WTC11 (cell line): ENCODE measurements around the gene ERICH3. TPM values are rescaled to one million over a fixed set of nuclear protein-coding genes. Genes with fewer than 3 reads are reported as not detected.

Experiments used
- ATAC-seq: fragments of 200-7000 bp; cut with Tn5 transposase; 2 replicates; pipeline ENCODE4 v1.10.0; 2021; ENCODE audit warnings: mild to moderate bottlenecking, moderate library complexity
- CTCF ChIA-PET: fragments of 300-600 bp; sonication (Branson Sonifier 250); formaldehyde crosslinking; loops from one replicate; lab custom pipeline; 2021; ENCODE audit warnings: antibody characterized with exemption; lab: Charles Lee
- POLR2A ChIA-PET: fragments of 350-600 bp; sonication (Branson Sonifier 250); formaldehyde crosslinking; loops from one replicate; lab custom pipeline; 2021; ENCODE audit warnings: antibody characterized with exemption; lab: Charles Lee
- DNase-seq: peaks from one replicate; pipeline ENCODE4 v3.0.0; 2021; ENCODE audit warnings: low spot score
- H3K27ac Mint-ChIP-seq: 2 replicates; pipeline ENCODE4 v1.8.0; 2021; ENCODE audit warnings: mixed read lengths
- H3K27me3 Mint-ChIP-seq: 2 replicates; pipeline ENCODE4 v1.8.0; 2021; ENCODE audit warnings: low read depth, mild to moderate bottlenecking, moderate library complexity, mixed read lengths
- H3K36me3 Mint-ChIP-seq: 2 replicates; pipeline ENCODE4 v1.8.0; 2021; ENCODE audit warnings: mixed read lengths
- H3K4me1 Mint-ChIP-seq: 2 replicates; pipeline ENCODE4 v1.8.0; 2022; ENCODE audit warnings: mixed read lengths
- H3K4me3 Mint-ChIP-seq: 2 replicates; pipeline ENCODE4 v1.8.0; 2021; ENCODE audit warnings: mild to moderate bottlenecking, moderate library complexity, mixed read lengths
- H3K9me3 Mint-ChIP-seq: 2 replicates; pipeline ENCODE4 v1.8.0; 2021; ENCODE audit warnings: mixed read lengths
- E2F1 ChIP-seq: sonication (generic); formaldehyde crosslinking; IDR thresholded peaks from 2 replicates; pipeline ENCODE4 v1.8.0; 2022; ENCODE audit warnings: mild to moderate bottlenecking, missing genetic modification reagents
- EMX1 ChIP-seq: fragments of 250-450 bp; sonication (Bioruptor Pico); IDR thresholded peaks from 2 replicates; pipeline ENCODE4 v1.8.0; 2021; ENCODE audit warnings: mild to moderate bottlenecking
- ERG ChIP-seq: fragments of 250-450 bp; sonication (Bioruptor Pico); IDR thresholded peaks from 2 replicates; pipeline ENCODE4 v1.8.0; 2021; ENCODE audit warnings: mild to moderate bottlenecking
- ESRRA ChIP-seq: sonication (generic); formaldehyde crosslinking; IDR thresholded peaks from 2 replicates; pipeline ENCODE4 v1.8.1; 2022; ENCODE audit warnings: mild to moderate bottlenecking, missing genetic modification reagents, borderline replicate concordance
- ETV6 ChIP-seq: sonication (generic); formaldehyde crosslinking; IDR thresholded peaks from 2 replicates; pipeline ENCODE4 v1.8.1; 2022; ENCODE audit warnings: mild to moderate bottlenecking, missing genetic modification reagents
- FOXK1 ChIP-seq: sonication (generic); formaldehyde crosslinking; IDR thresholded peaks from 2 replicates; pipeline ENCODE4 v1.8.0; 2022; ENCODE audit warnings: mild to moderate bottlenecking, moderate library complexity, missing genetic modification reagents
- GRHL2 ChIP-seq: fragments of 250-450 bp; sonication (Bioruptor Pico); IDR thresholded peaks from 2 replicates; pipeline ENCODE4 v1.8.0; 2022; ENCODE audit warnings: mild to moderate bottlenecking, moderate library complexity; ENCODE audit not compliant: insufficient replicate concordance, severe bottlenecking
- JAZF1 ChIP-seq: fragments of 250-450 bp; sonication (Bioruptor Pico); IDR thresholded peaks from 2 replicates; pipeline ENCODE4 v1.9.0; 2021; ENCODE audit warnings: moderate library complexity, mild to moderate bottlenecking, inconsistent platforms
- NFATC4 ChIP-seq: fragments of 250-450 bp; sonication (Bioruptor Pico); IDR thresholded peaks from 2 replicates; pipeline ENCODE4 v1.9.0; 2021; ENCODE audit warnings: mild to moderate bottlenecking
- NFE2L1 ChIP-seq: sonication (generic); formaldehyde crosslinking; IDR thresholded peaks from 2 replicates; pipeline ENCODE4 v1.8.1; 2023; ENCODE audit warnings: missing genetic modification reagents
- NFYB ChIP-seq: sonication (generic); formaldehyde crosslinking; conservative IDR thresholded peaks from 2 replicates; pipeline ENCODE4 v1.8.0; 2022; ENCODE audit warnings: low read depth, missing genetic modification reagents
- RELA ChIP-seq: sonication (generic); formaldehyde crosslinking; IDR thresholded peaks from 2 replicates; pipeline ENCODE4 v1.8.1; 2022; ENCODE audit warnings: missing genetic modification reagents, mild to moderate bottlenecking, borderline replicate concordance
- RORB ChIP-seq: fragments of 250-450 bp; sonication (Bioruptor Pico); IDR thresholded peaks from 2 replicates; pipeline ENCODE4 v1.9.0; 2021; ENCODE audit warnings: mild to moderate bottlenecking
- SMAD3 ChIP-seq: sonication (generic); formaldehyde crosslinking; IDR thresholded peaks from 2 replicates; pipeline ENCODE4 v1.8.0; 2022; ENCODE audit warnings: missing genetic modification reagents, mild to moderate bottlenecking, borderline replicate concordance
- STAT6 ChIP-seq: sonication (generic); formaldehyde crosslinking; conservative IDR thresholded peaks from 2 replicates; pipeline ENCODE4 v1.8.1; 2023; ENCODE audit warnings: mild to moderate bottlenecking, low read depth, missing genetic modification reagents, moderate library complexity
- TCF7 ChIP-seq: sonication (generic); formaldehyde crosslinking; IDR thresholded peaks from 2 replicates; pipeline ENCODE4 v1.8.0; 2022; ENCODE audit warnings: mild to moderate bottlenecking, low read depth, missing genetic modification reagents, moderate library complexity
- TEAD1 ChIP-seq: sonication (generic); formaldehyde crosslinking; IDR thresholded peaks from 2 replicates; pipeline ENCODE4 v1.8.0; 2022; ENCODE audit warnings: mild to moderate bottlenecking, missing genetic modification reagents
- ZNF138 ChIP-seq: sonication (generic); formaldehyde crosslinking; conservative IDR thresholded peaks from 2 replicates; pipeline ENCODE4 v1.8.1; 2022; ENCODE audit warnings: mild to moderate bottlenecking, moderate library complexity, missing genetic modification reagents
- ZNF219 ChIP-seq: sonication (generic); formaldehyde crosslinking; IDR thresholded peaks from 2 replicates; pipeline ENCODE4 v1.8.0; 2023; ENCODE audit warnings: missing genetic modification reagents, mild to moderate bottlenecking, borderline replicate concordance
- ZNF263 ChIP-seq: sonication (generic); formaldehyde crosslinking; IDR thresholded peaks from 2 replicates; pipeline ENCODE4 v1.8.1; 2022; ENCODE audit warnings: low read depth, mild to moderate bottlenecking, moderate library complexity, missing genetic modification reagents
- ZNF396 ChIP-seq: fragments of 250-450 bp; sonication (Bioruptor Pico); IDR thresholded peaks from 2 replicates; pipeline ENCODE4 v1.8.0; 2021; ENCODE audit warnings: mild to moderate bottlenecking, moderate library complexity, borderline replicate concordance
- total RNA-seq: library from RNA; stranded (reverse); gene quantifications from 3 replicates; pipeline ENCODE4 v1.2.3, GENCODE V29; 2021
- TF ChIP-seq, protein P1 (sequence below): fragments of 250-450 bp; sonication (Bioruptor Pico); IDR thresholded peaks from 2 replicates; pipeline ENCODE4 v1.9.0; 2021; ENCODE audit warnings: mild to moderate bottlenecking, borderline replicate concordance
- TF ChIP-seq, protein P2 (sequence below): fragments of 200-600 bp; IDR thresholded peaks from 2 replicates; pipeline ENCODE4 v1.8.0; 2022; ENCODE audit warnings: antibody characterized with exemption

The ERICH3 gene
- total RNA-seq, 1 experiment from 2014 or later = 0.07 TPM

- Mint-ChIP-seq H3K36me3 (no peaks in the 10 kb centered on the region), H3K27me3 (no peaks in the 10 kb centered on the region), H3K4me3 (no peak overlapping the region), H3K27ac (no peak overlapping the region), H3K9me3 (no peaks in the 10 kb centered on the region), H3K4me1 (no peaks in the 10 kb centered on the region)
- ATAC-seq (no peak), DNase-seq (no peak)
- ChIA-PET POLR2A (no interaction called here), CTCF (no interaction called here)
- TF ChIP-seq NFATC4 (CRISPR knock-in tag) = no peak
- TF ChIP-seq E2F1 (CRISPR knock-in tag) = no peak
- TF ChIP-seq STAT6 (CRISPR knock-in tag) = no peak
- TF ChIP-seq, protein P1, sequence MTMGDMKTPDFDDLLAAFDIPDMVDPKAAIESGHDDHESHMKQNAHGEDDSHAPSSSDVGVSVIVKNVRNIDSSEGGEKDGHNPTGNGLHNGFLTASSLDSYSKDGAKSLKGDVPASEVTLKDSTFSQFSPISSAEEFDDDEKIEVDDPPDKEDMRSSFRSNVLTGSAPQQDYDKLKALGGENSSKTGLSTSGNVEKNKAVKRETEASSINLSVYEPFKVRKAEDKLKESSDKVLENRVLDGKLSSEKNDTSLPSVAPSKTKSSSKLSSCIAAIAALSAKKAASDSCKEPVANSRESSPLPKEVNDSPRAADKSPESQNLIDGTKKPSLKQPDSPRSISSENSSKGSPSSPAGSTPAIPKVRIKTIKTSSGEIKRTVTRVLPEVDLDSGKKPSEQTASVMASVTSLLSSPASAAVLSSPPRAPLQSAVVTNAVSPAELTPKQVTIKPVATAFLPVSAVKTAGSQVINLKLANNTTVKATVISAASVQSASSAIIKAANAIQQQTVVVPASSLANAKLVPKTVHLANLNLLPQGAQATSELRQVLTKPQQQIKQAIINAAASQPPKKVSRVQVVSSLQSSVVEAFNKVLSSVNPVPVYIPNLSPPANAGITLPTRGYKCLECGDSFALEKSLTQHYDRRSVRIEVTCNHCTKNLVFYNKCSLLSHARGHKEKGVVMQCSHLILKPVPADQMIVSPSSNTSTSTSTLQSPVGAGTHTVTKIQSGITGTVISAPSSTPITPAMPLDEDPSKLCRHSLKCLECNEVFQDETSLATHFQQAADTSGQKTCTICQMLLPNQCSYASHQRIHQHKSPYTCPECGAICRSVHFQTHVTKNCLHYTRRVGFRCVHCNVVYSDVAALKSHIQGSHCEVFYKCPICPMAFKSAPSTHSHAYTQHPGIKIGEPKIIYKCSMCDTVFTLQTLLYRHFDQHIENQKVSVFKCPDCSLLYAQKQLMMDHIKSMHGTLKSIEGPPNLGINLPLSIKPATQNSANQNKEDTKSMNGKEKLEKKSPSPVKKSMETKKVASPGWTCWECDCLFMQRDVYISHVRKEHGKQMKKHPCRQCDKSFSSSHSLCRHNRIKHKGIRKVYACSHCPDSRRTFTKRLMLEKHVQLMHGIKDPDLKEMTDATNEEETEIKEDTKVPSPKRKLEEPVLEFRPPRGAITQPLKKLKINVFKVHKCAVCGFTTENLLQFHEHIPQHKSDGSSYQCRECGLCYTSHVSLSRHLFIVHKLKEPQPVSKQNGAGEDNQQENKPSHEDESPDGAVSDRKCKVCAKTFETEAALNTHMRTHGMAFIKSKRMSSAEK = no peak
- TF ChIP-seq ESRRA (CRISPR knock-in tag) = no peak
- TF ChIP-seq ZNF138 (CRISPR knock-in tag) = no peak
- no peak for TF ChIP-seq ZNF263 (CRISPR knock-in tag)
These were observed 85.7 kb downstream of the ERICH3 start for GRCh38 chr1:74587888-74588287.

DNA sequence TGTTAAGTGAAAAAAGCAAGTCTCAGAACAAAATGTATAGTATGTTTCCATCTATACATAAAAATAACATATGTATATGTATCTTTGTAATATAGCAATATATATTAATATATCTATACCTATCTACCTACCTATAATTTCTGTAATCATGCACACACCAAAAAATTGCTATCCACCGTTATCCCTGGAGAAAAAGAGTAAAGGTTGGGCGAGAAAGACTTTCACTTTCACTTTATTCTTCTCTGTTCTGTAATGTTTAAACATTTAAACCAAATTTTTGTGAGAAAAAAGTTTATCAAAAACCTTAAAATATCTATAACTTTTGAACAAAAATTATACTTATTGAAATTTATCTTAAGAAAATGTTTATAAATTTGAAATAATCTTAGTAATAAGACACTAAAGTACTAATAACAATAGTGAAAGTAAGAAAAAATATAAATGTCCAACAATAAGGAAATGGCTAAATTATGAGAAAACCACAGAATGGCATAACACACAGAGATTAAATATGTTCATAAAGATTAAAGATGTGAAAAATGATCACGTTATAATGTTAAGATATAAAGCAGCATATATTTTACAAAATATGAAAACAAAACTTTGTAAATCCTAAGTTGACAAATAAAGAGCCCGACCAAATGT lies 87.2 kb downstream of the ERICH3 start:
- Mint-ChIP-seq H3K9me3 (no peaks in the 10 kb centered on the region), H3K27ac (no peak overlapping the region), H3K27me3 (no peaks in the 10 kb centered on the region), H3K36me3 (no peaks in the 10 kb centered on the region), H3K4me3 (no peak overlapping the region), H3K4me1 (no peaks in the 10 kb centered on the region)
- DNase-seq = no peak
- ChIA-PET CTCF (no interaction called here), POLR2A (interaction anchor here (0.7 kb wide), 1 partner anchor 12 kb away, joined by 6 read pairs; no protein-coding TSS in a partner anchor)
- no peak for ATAC-seq
- TF ChIP-seq TEAD1 (CRISPR knock-in tag) = no peak
- TF ChIP-seq RORB = no peak
- no peak for TF ChIP-seq ERG (CRISPR knock-in tag)
- TF ChIP-seq NFYB (CRISPR knock-in tag) = no peak
- no peak for TF ChIP-seq RELA (CRISPR knock-in tag)
- TF ChIP-seq ZNF396 = no peak
- no peak for TF ChIP-seq EMX1 (CRISPR knock-in tag)
- TF ChIP-seq JAZF1 (CRISPR knock-in tag) = no peak
- TF ChIP-seq FOXK1 (CRISPR knock-in tag) = no peak
- no peak for TF ChIP-seq ETV6 (CRISPR knock-in tag)
- no peak for TF ChIP-seq NFE2L1 (CRISPR knock-in tag)
- TF ChIP-seq GRHL2 (CRISPR knock-in tag) = no peak
- TF ChIP-seq TCF7 = no peak
- no peak for TF ChIP-seq ZNF219 (CRISPR knock-in tag)
- TF ChIP-seq SMAD3 (CRISPR knock-in tag) = no peak
- TF ChIP-seq, protein P2, sequence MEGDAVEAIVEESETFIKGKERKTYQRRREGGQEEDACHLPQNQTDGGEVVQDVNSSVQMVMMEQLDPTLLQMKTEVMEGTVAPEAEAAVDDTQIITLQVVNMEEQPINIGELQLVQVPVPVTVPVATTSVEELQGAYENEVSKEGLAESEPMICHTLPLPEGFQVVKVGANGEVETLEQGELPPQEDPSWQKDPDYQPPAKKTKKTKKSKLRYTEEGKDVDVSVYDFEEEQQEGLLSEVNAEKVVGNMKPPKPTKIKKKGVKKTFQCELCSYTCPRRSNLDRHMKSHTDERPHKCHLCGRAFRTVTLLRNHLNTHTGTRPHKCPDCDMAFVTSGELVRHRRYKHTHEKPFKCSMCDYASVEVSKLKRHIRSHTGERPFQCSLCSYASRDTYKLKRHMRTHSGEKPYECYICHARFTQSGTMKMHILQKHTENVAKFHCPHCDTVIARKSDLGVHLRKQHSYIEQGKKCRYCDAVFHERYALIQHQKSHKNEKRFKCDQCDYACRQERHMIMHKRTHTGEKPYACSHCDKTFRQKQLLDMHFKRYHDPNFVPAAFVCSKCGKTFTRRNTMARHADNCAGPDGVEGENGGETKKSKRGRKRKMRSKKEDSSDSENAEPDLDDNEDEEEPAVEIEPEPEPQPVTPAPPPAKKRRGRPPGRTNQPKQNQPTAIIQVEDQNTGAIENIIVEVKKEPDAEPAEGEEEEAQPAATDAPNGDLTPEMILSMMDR = no peak
